ENCODE data around the gene CCDC34. TPM values are rescaled to one million over a fixed set of nuclear protein-coding genes. Genes with fewer than 3 reads are reported as not detected.
A peak's percentile ranks its signal among the peaks of the same experiment; 100 is the strongest.

Gene CCDC34
- total and polyA plus RNA-seq, 12 donors = 1.1 to 10.7 (median 3.3) TPM

GRCh38 chr11:27355575-27356104 is 7.4 kb downstream of the CCDC34 start:
- DNase-seq (no peak), ATAC-seq (peak in 1 of 8 donors; percentile 21)
- H3K4me1 ChIP-seq = peaks cover 0 to 12% (median 3%) of the 10 kb centered on the region in 9 donors
- intact Hi-C loops (cut with DNase I) = loop anchor here in 1 of 10 donors (5.0 kb wide), 1 partner anchor 168 kb away; no protein-coding TSS in a partner anchor
- H3K27me3 ChIP-seq = no peaks in the 10 kb centered on the region
- TF ChIP-seq CTCF (IDR thresholded peaks at IDR 0.05) = no peak
- H3K9me3 ChIP-seq = no peaks in the 10 kb centered on the region
- 64 to 76% methylated on average over 3 of the region's 3 CpGs for WGBS, 2 donors
- H3K27ac ChIP-seq = no peak overlapping the region
- H3K4me3 ChIP-seq = no peak overlapping the region
- H3K36me3 ChIP-seq = no peaks in the 10 kb centered on the region

- H3K36me3 ChIP-seq = peaks cover 0 to 3% (median 0%) of the 10 kb centered on the region in 9 donors
- no peak overlapping the region for H3K27ac ChIP-seq
- no peak for DNase-seq
- intact Hi-C loops (cut with DNase I) = no loop called here
- no peak overlapping the region for H3K4me3 ChIP-seq
- no peak for ATAC-seq
- no peaks in the 10 kb centered on the region for H3K9me3 ChIP-seq
- H3K27me3 ChIP-seq = no peaks in the 10 kb centered on the region
- WGBS, 2 donors = 68 to 74% methylated on average over 5 of the region's 5 CpGs
- H3K4me1 ChIP-seq = peaks cover 0 to 17% (median 9%) of the 10 kb centered on the region in 9 donors
- no peak for TF ChIP-seq CTCF (IDR thresholded peaks at IDR 0.05)
Measured at GRCh38 chr11:27354359-27354965, 8.6 kb downstream of the CCDC34 start.

GRCh38 chr11:27353593-27354358 is 9.2 kb downstream of the CCDC34 start:
- TF ChIP-seq CTCF (IDR thresholded peaks at IDR 0.05) = no peak
- Histone ChIP-seq H3K9me3 (no peaks in the 10 kb centered on the region), H3K4me1 (peaks cover 0 to 18% (median 11%) of the 10 kb centered on the region in 9 donors), H3K27ac (no peak overlapping the region), H3K4me3 (no peak overlapping the region), H3K27me3 (no peaks in the 10 kb centered on the region), H3K36me3 (peaks cover 0 to 4% (median 0%) of the 10 kb centered on the region in 9 donors)
- DNase-seq = no peak
- intact Hi-C loops (cut with DNase I) = no loop called here
- no peak for ATAC-seq
- 94 to 95% methylated on average over 2 of the region's 2 CpGs for WGBS, 2 donors

GRCh38 chr11:27352781-27353180 is 10.2 kb downstream of the CCDC34 start:
- Histone ChIP-seq H3K9me3 (no peaks in the 10 kb centered on the region), H3K4me1 (peaks cover 0 to 18% (median 6%) of the 10 kb centered on the region in 9 donors), H3K27me3 (no peaks in the 10 kb centered on the region), H3K4me3 (no peak overlapping the region), H3K27ac (no peak overlapping the region), H3K36me3 (peaks cover 0 to 4% (median 0%) of the 10 kb centered on the region in 9 donors)
- intact Hi-C loops (cut with DNase I) = no loop called here
- no peak for ATAC-seq
- 94 to 96% methylated on average over 2 of the region's 2 CpGs for WGBS, 2 donors
- no peak for DNase-seq
- no peak for TF ChIP-seq CTCF (IDR thresholded peaks at IDR 0.05)

Data from heart right ventricle (tissue), 16 donors.